Endometrium (tissue), 2 donors: ENCODE measurements around the gene TRAPPC1.

ENCODE experiments used
- FAIRE-seq: peaks from 2 replicates; lab custom pipeline; 2012; peaks lifted over from hg19 to GRCh38; lab: Jason Lieb, UNC
- donor health status: control.
- donor health status: control.

Gene TRAPPC1

DNA sequence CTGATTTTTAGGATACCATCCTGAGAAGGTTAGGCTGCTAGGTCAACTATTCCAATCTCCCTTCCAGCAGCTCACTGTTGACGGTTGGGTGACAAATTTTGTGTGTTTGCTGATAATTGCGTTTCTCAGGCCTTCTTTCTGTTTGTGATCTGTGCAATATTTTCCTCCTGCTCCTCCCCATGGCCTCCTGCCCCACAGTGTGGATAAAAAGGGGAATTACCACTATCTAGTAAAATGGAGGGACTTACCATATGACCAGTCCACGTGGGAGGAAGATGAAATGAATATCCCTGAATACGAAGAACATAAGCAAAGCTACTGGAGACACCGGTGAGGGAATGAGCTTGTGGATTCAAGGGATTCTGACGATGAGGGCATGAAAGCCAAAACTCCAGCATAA is 34.0 kb downstream of the TRAPPC1 start:
- FAIRE-seq, result no peak

DNA sequence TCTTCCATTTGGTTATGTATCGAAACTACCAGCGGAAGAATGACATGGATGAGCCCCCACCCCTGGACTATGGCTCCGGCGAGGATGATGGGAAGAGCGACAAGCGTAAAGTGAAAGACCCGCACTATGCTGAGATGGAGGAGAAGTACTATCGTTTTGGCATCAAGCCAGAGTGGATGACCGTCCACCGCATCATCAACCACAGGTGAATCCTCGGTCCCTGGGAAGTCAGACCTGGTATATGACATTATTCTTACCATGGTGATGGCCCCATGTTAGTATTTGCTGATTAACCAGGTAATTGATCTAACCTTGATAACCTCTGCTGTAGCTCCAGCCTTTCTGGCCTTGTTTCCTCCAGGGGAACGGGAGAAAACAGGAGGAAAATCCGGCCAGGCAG is 34.7 kb downstream of the TRAPPC1 start:
- no peak for FAIRE-seq

DNA sequence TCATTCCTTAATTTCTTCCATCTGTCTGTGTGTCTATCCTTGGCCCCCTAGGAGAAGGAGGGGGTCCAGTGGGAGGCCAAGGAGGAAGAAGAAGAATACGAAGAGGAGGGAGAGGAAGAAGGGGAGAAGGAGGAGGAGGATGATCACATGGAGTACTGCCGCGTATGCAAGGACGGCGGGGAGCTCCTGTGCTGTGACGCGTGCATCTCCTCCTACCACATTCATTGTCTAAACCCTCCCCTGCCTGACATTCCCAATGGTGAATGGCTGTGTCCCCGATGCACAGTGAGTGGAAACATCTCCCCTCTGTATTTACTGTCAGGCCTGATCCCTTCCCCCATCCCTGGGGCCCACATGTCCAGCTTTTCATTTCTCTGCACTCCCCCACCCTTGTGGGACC is 36.9 kb downstream of the TRAPPC1 start:
- no peak for FAIRE-seq

DNA sequence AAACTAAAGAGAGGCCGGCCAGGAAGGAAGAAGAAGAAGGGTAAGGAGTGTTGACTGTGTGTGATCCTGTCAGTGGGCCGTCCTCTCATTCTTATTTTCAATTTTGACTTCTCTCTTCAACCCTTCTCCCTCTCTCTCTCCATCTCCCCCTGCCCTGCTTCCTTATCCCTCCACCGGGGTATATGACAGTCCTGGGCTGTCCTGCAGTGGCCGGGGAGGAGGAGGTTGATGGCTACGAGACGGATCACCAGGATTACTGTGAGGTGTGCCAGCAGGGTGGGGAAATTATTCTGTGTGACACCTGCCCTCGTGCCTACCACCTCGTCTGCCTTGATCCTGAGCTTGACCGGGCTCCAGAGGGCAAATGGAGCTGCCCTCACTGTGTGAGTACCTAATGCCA is 37.5 kb downstream of the TRAPPC1 start:
- no peak for FAIRE-seq

DNA sequence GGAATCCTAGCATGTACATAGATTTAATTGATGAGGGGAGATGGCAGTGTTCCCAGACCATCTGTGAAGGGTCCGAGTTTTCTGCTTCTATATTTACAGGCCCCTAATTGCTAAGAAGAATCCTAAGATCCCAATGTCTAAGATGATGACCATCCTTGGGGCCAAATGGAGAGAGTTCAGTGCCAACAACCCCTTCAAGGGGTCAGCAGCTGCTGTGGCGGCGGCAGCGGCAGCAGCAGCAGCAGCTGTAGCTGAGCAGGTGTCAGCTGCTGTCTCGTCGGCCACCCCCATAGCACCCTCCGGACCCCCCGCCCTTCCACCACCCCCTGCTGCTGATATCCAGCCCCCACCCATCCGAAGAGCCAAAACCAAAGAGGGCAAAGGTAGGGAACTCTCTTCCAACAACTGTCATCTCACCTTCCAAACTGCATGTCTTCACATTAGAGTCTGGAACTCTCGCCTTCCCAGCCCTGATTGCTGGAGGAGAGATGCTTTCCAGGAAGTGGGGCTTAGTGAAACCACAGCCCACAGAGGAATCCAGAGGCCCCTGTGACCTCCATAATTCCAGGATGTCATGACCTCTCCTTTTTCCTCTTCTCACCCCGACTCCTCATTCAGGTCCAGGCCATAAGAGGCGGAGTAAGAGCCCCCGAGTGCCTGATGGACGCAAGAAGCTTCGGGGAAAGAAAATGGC is 38.4 kb downstream of the TRAPPC1 start:
- FAIRE-seq, result no peak

DNA sequence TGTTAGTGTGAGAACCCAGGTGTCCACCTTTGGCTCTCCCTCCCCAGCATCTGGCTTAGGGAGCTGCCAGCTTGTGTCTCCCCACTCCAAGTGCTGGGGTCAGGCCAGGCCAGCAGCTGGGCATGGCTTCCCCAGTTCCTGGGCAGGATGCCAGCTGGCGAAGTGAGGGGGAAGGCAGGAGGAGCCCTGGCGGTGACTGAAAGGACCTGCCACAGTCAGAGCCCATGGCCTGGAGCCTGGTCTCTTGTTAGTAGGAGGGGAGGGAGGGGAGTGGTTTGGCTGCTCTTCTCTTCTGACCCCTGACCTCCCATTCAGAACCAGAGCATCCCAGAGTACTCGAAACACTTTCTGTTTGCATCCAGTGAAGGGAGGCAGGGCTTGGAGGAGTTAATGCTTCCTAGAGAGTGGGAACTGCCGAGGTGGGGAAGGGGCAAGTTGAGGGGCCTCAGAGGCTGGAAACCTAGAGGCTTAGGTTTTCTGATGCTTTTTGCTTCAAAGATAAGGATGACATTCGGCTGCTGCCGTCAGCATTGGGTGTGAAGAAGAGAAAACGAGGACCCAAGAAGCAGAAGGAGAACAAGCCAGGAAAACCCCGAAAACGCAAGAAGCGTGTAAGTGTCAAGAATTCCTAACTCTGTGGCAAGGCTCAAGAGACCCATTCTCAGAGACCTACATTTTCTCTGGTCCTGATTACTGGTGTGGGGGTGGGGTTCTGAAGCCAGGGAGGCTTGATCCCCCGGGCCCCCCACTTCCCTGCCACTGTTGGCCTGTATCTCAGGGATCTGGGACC is 42.4 kb downstream of the TRAPPC1 start:
- FAIRE-seq, result peak; percentile 55

DNA sequence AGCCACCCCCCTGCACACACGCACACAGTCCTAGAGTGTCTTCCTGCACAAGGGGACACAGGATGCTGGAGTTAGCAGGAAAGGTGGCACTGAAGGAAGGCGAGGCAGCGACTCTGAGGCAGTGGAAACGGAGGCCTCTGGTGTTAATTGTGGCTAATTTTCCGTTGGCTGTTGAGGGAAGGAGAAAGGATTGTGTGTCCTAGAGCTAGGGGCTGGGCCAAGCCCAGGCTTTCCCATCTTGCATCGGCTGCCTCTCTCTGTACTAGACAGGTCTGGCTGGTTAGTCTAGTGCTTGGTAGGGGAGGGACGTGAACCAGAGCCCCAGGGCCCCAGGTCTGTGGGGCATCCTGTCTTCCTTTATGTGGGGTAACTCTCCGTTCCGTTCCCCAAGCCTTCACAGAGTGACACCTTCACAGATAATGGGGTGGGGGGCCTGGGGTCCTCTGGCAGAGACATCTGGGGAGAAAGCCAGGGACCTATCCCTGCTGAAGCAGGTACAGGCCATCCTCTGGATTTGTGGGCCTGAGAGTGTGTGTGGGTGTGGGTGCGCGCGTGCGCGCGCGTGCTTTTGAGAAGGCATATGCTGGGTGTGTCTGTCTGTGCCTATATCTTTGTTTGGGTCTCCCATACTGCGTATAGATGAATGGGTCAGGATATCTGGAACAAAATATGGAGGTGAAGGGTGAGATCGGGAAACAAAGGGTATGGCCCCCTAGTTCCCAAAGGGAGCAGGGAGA is 43.4 kb downstream of the TRAPPC1 start, which contains the start of gene CHD3:
Gene CHD3 (plus strand): TSS at position 606 of the 737 bp plus-strand sequence. CDS start 212 bp downstream, outside the sequence.
- FAIRE-seq, result no peak

DNA sequence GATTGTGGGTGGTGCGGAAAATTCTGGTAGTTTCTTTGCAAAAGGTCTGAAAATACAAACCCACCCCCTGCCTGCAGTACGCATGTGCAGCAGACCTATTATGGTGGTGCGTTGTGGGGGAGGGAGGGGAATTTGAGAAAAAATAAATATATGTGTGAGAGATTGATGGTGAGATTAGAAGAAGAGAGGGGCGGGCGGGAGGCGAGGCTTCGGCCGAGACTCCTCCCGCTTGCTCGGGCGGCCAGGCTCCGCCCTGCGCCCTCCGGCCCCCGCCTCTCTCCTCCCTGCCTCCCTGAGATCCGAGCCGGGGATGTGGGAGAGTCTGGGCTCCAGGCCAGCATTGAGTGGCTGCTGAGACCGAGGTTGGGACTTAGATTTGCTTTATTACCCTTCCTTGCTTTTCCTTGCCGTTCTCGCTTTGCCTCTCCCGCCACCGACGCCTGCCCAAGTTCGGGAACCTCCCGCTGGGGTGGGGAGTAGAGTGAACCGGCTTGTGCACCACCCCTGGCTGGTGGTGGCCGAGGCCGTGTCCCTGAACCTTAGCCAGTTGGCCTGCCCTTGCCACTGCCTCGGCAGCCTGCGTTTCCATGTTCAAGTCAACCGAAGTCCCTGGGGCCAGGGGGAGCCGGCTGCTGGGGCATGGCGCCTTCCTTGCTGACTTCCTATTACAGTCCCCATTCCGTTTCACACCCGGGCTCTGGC is 44.1 kb downstream of the TRAPPC1 start:
- FAIRE-seq, result peak; percentile 98

DNA sequence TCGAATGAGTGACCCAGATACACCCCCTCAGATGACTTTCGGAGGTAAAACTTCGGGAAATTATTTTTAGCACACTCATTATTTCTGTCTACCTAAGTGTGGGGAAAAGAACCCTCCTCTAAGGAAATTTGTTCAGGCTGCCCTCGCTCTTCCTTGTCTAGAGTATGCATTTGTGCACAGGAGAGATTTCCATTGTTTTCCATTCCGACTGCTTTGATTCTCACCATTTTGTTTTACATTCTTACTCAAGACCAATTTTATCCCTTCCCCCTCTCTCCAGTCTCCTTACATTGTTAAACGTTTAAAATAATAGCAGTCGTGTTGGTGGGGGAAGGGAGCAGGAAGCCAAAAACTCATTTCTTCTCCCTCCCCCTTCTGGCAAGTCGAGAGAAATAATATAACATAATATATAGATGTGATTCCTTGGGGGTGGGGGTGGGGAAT is 44.7 kb downstream of the TRAPPC1 start:
- no peak for FAIRE-seq

DNA sequence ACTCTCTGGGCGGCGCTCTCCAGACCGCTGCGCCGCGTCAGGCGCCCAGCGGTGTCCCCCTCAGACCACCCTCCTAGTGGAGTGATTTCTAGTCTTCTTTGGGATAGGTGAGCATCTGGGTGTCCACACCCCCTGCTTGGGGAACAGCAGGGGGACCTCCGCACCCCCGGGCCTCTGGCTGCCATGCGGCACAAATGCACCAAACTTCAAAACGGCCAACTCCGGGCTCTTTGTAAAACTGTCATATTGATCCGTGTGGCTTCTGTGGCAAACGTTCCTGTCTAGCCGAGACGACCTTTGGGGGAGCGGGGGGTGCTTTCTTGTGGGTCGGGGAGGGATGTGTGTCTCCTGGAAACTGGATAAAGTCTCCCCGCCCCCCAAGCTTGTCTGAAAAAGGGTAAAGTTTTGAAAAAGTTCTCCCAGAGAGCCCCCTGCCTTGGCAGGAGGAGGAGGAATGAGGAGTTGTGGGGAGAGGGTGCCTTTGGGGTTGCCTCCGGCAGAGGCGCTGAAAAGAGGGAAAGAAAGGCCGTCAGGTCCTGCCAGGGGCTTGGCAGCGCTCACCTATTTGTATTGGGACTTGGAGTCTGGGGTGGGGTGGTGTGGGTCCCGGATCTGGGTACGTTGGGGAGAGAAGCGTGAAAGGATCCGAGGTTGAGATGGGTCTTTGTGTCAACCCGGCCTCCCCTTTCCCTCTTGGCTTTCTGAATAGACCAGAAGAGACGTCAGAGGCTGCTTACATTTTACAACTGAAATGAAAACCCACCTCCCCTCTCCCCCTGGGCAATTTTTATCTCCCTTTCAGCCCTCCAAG is 45.3 kb downstream of the TRAPPC1 start:
- FAIRE-seq, result no peak

DNA sequence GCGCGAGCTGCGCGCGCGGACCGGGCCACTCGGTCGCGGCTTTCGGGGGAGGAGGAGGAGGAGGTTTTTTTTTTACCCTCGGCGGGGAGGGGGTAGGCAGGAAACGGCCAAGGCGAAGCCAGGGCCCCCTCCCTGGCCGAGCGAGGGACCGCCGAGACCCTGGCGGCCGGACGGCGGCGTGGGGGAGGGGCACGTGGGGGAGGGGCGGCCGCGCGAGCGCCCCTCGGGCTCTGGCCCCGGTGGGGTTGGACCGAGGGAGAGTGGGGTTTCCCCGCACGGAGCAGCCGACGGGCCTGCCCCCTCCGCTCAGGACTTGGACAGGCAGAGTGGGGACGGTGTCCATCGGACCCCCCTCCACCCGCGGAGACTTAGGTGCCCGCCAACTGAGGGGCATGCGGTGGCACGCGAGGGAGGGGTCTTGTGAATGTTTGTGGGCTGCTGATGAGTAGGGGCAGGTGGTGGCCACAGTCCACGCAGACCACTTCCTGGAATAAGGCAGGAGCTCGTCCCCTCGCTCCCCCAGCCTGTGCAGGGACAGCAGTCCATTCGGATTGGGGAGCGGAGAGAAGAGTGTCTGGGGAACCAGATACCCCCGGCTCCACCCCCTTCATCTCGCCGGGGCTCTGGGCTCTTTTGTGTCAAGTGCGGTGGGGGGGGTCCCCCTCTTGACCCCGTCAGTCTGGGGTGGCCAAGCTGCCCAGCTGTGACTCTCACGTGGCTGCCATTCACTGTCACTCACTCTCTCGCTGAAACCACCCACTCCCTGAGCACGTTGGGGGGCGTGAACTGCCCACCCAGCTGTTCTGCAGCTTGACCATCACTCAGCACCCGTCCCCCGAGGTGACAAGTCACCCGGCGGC is 46.1 kb downstream of the TRAPPC1 start:
- FAIRE-seq, result no peak

DNA sequence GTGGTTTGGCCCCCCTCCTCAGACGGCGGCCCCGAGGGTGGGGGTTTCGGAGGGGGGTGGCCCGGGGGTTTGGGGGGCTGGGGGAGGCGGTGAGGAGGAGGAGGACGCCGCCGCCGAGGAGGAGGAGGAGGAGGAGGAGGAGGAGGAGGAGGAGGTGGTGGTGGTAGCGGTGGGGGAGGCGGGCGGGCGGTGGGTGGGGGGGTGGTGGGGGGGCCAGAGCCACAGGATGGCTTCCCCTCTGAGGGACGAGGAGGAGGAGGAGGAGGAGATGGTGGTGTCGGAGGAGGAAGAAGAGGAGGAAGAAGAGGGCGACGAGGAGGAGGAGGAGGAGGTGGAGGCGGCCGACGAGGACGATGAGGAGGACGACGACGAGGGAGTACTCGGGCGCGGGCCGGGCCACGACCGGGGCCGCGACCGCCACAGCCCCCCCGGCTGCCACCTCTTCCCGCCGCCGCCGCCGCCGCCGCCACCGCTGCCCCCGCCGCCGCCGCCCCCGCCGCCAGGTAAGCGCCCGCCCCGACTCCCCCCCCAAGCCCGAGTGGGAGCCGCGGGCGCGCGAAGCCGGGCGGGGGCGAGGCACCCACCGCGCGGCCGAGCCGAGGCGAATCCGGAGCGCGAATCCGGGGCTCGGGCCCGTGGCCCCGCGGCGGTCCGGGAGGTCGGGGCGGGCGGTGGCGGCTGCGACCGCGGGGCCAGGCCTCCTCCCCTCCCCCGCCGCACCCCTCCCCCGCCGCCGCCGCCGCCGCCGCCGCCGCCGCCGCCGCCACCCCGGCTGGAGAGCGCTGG is 47.0 kb downstream of the TRAPPC1 start:
- FAIRE-seq, result no peak

DNA sequence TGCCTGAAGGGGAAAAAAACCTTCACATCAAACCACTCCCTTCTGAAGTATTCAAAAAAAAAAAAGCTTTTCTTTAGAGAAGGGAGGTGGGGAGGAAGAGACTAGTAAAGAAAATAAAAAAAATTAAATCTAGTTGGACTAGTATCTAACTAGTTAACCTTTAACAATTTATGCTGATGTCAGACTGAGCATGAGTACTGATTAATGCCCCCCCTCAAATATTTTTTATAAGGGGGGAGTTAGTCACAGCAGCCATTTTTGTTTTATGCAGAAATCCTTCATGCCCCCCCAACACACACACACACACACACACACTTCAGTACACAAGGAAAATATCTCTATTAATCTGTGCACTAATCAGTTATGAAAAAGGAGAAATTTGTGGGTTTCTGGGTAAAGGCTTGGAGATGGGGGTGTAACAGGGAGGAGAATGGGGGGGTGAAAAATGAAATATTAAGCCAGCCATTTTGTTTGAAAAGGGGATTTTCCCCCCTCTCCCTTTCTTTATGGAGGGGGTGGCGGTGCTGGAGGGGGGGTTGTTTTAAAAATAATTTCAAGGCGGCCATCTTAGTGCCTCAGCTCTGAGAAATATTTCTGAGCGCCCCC is 47.9 kb downstream of the TRAPPC1 start:
- peak; percentile 79 for FAIRE-seq

DNA sequence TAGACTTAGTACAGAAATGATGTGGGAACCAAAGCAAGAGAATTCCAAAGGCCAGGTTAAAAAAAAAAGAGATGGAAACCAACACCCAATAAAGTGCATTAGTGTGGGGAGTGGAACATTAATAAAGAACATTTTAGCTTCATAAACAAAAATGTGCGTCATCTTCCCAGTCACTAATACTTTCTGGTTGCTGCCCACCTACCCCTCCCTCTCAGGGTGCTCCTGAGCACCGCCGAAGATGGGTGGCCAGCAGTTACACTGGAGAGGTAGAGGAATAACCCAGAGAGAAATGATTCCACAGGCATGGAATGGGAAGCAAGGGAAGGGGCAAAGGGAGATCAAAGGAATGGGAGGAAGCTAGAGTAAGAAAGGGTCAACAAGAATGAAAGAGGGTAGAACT is 49.1 kb downstream of the TRAPPC1 start:
- no peak for FAIRE-seq

DNA sequence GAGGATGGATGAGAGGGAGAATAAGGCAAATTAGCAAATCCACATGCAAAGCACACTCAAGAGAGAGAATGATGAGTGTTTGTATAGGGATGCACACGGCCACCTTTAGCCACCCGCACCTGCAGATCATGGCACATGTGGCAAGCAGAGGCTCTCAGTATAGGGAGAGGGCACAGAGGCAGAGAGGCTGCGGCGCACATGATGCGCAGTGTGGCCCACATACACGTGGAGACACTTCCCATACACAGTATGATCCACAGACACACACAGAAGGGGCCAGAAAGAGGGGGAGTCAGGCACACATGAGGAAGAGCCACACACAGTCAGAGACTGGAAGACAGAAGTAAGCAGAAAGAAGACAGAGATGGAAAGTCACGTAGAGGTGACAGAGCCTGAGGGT is 49.7 kb downstream of the TRAPPC1 start:
- FAIRE-seq, result no peak

DNA sequence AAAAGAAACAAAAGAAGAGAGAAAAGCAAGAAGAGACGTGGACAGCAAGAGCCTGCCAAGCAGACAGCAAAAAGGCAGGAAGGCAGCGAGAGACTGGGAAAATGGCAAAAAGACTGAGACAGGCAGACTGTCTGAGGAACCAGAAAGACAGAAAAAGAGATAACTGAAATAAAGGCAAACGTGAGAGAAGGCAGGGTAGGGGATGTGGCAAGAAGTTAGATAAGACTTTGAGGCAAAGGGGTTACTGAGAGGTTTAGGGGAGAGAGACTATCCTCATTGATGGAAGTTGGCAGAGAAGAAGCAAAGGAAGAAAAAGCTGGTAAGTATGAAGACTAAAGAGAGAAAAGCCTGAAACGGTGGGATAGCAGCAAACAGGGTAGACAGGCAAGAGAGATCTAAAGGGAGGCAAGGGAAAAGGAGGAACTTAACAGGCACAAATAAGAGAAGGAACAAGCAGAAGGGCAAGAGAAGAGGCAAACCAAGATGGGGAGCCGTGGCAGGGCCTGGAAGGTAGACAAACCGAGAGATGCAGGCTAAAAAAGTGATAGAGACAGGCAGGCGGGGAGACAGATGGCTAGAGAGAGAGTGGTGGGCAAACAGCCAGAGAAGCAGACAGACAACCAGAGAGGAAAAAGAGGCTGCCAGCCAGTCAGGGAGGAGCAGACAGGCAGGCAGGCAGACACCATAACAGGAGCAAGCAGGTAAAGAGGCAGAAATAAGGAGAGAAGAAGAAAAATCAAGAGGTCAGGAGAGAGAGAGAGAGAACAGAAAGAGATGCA is 50.3 kb downstream of the TRAPPC1 start:
- no peak for FAIRE-seq
